Ecto neural progenitor cell (in vitro differentiated cells): Measurements from ENCODE around the gene IDI2.

ENCODE experiments used
- DNase-seq: peaks from one replicate; pipeline ENCODE4 v3.0.0-alpha.2; 2018; ENCODE audit warnings: low spot score

IDI2 gene

DNA sequence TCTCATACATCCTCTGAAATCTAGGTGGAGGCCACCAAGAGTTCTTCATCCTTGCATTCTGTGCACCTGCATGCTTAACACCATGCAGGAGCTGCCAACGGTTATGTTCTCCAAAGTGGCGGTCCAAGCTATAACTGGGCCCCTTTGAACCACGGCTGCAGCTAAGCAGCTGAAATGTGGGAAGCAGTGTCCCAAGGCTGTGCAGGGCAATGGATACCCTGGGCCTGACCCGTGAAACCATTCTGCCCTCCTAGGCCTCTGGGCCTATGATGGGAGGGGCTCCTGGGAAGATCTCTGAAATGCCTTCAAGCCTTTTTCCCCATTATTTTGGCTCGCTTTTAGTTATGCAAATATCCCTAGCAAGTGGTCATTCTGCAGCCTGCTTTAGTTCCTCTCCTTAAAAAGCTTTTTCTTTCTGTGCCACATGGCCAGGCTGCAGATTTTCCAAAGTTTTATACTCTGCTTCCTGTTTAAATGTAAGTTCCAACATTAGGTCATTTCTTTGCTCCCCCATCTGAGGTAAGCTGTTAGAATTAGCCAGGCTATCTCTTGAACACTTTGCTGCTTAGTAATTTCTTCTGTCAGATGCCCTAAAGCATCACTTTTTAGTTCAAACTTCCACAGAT is 45.1 kb downstream of the IDI2 start:
- no peak for DNase-seq

GRCh38 chr10:978826-979421 is 46.7 kb downstream of the IDI2 start:
- DNase-seq, result no peak

DNA sequence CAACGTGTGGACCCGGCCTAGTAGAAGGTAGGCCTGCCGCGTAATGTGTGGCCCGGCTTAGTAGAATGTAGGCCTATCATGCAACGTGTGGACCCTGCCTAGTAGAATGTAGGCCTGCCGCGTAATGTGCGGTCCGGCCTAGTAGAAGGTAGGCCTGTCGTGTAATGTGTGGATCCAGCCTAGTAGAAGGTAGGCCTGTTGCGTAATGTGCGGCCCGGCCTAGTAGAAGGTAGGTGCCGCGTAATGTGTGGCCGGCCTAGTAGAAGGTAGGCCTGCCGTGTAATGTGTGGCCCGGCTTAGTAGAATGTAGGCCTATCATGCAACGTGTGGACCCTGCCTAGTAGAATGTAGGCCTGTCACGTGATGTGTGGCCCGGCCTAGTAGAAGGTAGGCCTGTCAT is 49.3 kb downstream of the IDI2 start:
- no peak for DNase-seq

DNA sequence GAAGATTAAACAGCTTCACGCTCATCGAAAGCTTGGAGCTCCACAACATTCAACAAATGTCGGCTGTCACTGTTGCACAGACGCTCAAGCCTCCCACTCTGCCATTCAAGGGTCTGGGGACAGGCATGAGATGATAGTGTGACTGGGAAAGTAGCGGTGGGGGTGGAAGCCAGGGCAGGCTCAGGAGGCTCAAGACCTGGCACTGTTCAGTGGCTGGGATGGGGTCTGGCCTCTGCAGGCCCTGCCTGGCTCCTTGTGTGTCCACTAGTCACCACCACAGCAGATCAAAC is 50.9 kb downstream of the IDI2 start:
- DNase-seq, result no peak

- no peak for DNase-seq
Measured at GRCh38 chr10:974038-974784, 51.4 kb downstream of the IDI2 start.

DNA sequence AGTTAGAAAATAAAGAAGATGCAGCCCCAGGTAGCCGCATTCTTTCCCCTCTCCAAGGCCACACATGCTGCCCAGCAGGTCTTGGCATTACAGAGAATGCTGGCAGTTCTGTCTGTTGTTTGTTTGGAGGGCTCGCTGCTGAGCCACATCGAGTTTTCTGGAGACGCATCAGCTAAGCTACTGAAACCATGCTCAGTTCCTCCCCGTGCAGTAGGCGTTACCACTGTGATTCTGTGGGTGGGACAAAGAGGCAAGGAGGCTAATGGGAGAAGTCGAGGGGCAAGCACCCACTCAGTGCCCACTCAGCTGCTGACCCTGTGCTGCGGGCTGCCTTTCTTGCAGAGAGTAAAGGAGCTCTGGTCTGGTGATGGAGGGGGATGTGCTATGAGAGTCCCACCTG is 52.9 kb downstream of the IDI2 start:
- no peak for DNase-seq

DNA sequence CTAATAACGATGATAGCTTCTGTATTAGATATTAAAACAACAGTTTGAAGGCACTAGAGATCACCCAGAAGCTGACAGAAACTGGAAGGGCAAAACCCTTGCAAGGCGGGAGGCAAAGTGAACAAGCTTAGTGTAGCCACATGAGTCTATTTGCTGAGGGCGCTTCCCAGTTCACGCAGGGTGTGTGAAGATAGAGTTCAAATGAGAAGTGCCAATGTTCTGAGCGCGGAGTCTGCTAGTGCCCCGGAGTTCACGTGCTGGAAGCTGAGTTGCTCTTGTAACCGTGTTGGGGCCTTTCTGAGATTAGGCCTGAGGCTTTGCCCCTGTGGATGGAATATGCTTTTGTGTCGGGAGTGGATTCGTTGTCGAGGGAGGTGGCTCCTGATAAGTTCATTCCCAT is 54.0 kb downstream of the IDI2 start:
- no peak for DNase-seq

DNA sequence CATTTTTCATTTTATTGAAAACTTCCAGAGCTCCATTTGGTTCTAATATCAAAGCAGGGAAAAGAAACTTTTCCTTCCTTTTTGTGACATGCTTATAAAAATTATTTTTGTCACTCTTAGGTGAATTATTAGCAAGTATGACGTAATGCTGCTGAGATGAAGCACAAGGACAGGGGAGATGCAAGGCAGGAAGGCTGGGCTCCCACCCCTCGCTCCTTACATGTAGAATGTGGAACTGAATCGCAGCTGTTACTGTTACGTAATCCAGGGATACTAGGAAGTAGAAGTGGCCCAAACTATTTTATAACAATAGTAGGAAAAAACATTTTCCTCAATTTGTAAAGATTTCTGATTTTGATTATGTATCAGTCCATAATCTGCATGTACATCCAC is 54.5 kb downstream of the IDI2 start:
- no peak for DNase-seq

GRCh38 chr10:970311-971149 is 55.1 kb downstream of the IDI2 start:
- DNase-seq, result no peak

DNA sequence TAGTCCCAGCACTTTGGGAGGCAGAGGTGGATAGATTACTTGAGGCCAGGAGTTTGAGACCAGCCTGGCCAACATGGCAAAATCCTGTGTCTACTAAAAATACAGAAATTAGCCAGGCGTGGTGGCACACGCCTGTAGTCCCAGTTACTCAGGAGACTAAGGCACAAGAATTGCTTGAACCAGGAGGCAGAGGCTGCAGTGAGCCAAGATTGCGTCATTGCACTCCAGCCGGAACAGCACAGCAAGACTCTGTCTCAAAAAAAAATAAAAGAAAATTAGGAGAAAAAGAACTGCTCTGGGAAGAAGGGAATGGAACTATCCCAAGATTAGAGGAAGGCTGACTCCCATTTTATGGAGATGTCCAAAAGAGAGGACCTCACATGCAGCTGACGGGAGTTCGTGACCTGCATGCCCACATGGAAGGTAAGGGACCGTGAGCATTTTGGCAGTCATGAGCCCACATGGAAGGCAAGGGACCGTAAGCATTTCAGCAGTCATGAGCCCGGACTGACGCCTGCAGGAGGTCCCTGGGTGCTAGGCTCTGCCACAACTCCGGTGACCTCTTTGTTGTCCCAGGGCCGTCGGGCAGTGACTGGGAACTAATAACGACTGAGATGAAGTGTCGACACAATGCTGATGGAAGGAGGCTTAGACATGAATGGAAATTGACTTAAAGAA is 56.0 kb downstream of the IDI2 start:
- DNase-seq, result no peak
